Epithelial cell of proximal tubule (primary cell): ENCODE data around the gene CCDC112. TPM values are rescaled to one million over a fixed set of nuclear protein-coding genes. Genes with fewer than 3 reads are reported as not detected.

ENCODE experiments used
- DNase-seq: peaks from one replicate; pipeline ENCODE4 v3.0.0-alpha.2; 2011; ENCODE audit warnings: low read depth
- H3K4me3 ChIP-seq: 2 replicates; pipeline ENCODE4 v1.5.1; 2011; ENCODE audit warnings: low read depth, mild to moderate bottlenecking, low read length
- CTCF ChIP-seq: conservative IDR thresholded peaks from 2 replicates; pipeline ENCODE4 v1.5.1; 2012; ENCODE audit warnings: low read depth, mild to moderate bottlenecking, low read length
- total RNA-seq: library from RNA; depleted of rRNA; stranded (reverse); fragments of >200 nt; gene quantifications from 2 replicates; pipeline ENCODE4 v1.2.3, GENCODE V29; 2015

Gene CCDC112
- total RNA-seq, 1 donor from 2014 or later: 11.7 TPM

GRCh38 chr5:115246361-115246991, 50.0 kb downstream of the CCDC112 start:
- peak; percentile 73 for TF ChIP-seq CTCF
- no peak for DNase-seq
- no peak overlapping the region for H3K4me3 ChIP-seq

GRCh38 chr5:115243412-115243811, 53.0 kb downstream of the CCDC112 start:
- no peak for TF ChIP-seq CTCF
- DNase-seq: no peak
- no peak overlapping the region for H3K4me3 ChIP-seq

GRCh38 chr5:115241881-115242642, 54.4 kb downstream of the CCDC112 start:
- no peak overlapping the region for H3K4me3 ChIP-seq
- no peak for DNase-seq
- TF ChIP-seq CTCF: no peak

GRCh38 chr5:115237066-115237465, 59.4 kb downstream of the CCDC112 start:
- no peak overlapping the region for H3K4me3 ChIP-seq
- no peak for DNase-seq
- no peak for TF ChIP-seq CTCF

- TF ChIP-seq CTCF: no peak
- no peak for DNase-seq
- no peak overlapping the region for H3K4me3 ChIP-seq
These were observed 59.9 kb downstream of the CCDC112 start for GRCh38 chr5:115236599-115236998.

GRCh38 chr5:115231598-115231997, 64.9 kb downstream of the CCDC112 start:
- H3K4me3 ChIP-seq: no peak overlapping the region
- TF ChIP-seq CTCF: no peak
- no peak for DNase-seq

GRCh38 chr5:115229606-115230005, 66.8 kb downstream of the CCDC112 start:
- DNase-seq: no peak
- no peak for TF ChIP-seq CTCF
- no peak overlapping the region for H3K4me3 ChIP-seq
